ENCODE results near the gene ACYP2. TPM values are rescaled to one million over a fixed set of nuclear protein-coding genes. Genes with fewer than 3 reads are reported as not detected.
A peak's percentile ranks its signal among the peaks of the same experiment; 100 is the strongest.
"Not testable (repeated sequence)": the region's sequence is repeated elsewhere in the genome, so short reads cannot be mapped to it uniquely, and the experiment has no call there.

Gene ACYP2
- total RNA-seq, 1 donor from 2014 or later = 8.7 TPM

DNA sequence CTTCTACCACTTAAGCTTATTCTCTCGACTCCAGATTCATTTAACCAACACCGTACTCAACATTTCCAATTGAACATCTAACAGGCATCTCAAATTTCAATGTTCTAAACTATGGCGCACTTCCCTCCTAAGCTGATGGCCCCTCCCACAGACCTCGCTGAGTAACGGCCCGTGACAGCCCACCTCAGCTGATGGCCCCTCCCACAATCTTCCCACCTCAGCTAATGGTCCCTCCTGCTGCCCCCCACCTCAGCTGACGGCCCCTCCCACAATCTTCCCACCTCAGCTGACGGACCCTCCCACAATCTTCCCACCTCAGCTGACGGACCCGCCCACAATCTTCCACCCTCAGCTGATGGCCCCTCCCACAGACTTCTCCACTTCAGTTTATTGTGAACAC lies 197.7 kb downstream of the ACYP2 start:
- no peak for DNase-seq (ENCODE audit: low read depth in 2 of 2)

DNA sequence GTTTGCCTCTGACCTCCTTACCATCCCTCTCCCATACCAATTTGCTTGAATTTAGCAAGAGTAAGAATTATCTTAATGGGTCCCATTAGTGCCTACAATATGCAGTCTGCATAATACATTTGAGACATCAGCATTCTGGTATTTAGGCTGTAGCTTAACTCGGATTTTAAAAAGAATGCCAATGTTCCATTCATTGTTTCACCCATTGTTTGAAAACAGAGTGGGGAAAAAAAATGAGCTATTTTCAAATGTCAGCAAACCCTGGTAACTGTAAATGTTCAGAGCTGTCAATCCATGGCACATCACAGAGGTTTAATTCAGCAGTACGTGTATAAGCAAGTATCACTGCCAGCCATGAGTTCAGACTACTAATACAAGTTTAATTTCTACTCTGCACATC lies 202.6 kb downstream of the ACYP2 start:
- peak in 1 of 2 donors; percentile 27 for DNase-seq (ENCODE audit: low read depth in 2 of 2)

DNA sequence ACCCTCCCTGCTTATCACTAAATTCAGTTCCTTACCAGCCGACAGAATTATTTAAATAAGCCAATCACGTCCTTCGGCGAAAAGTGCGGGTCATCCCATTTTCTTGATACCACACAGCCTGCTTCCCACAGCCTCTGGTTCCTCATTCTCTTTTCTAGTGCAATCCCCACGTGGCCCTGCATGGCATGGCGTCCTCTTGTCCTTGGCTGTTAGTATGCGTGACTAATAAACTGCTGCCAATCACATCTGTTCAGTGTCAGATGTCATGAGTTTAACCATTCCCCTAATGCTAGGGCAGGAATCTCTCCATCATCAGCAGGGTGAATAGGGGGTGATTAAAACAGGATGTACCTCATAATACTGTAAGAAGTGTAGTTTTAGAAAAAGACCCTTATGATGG lies 203.4 kb downstream of the ACYP2 start:
- DNase-seq (ENCODE audit: low read depth in 2 of 2) = no peak

DNA sequence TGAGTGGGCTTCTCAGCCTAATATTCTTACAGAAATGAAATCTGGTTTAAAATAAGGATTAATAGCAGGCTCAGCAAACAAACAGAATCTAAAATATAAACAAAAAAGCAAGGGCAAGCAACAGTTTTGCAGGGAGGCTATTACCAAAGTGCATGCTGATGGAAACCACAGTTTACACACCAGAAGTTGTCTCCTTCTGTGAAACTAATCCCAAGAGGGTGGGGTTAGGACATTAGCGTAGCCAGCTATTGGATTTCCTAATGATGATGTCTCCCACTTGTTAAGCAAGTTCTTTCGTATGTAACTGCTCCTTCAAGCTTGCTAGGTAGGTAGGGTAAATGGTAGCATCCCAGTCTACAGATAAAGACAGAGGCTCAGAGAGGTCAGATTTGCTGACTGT lies 205.6 kb downstream of the ACYP2 start:
- DNase-seq (ENCODE audit: low read depth in 2 of 2) = no peak

DNA sequence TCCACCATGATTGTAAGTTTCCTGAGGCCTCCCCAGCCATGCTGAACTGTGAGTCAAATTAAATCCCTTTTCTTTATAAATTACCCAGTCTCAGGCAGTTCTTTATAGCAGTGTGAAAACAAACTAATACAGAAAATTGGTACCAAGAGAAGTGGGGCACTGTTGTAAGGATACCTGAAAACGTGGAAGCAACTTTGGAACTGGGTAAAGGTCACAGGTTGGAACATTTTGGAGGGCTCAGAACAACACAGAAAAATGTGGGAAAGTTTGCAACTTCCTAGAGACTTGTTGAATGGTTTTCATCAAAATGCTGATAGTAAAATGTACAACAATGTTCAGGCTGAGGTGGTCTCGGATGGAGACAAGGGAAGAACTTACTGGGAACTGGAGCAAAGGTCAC lies 209.1 kb downstream of the ACYP2 start:
- not testable (repeated sequence) for DNase-seq (ENCODE audit: low read depth in 2 of 2)

DNA sequence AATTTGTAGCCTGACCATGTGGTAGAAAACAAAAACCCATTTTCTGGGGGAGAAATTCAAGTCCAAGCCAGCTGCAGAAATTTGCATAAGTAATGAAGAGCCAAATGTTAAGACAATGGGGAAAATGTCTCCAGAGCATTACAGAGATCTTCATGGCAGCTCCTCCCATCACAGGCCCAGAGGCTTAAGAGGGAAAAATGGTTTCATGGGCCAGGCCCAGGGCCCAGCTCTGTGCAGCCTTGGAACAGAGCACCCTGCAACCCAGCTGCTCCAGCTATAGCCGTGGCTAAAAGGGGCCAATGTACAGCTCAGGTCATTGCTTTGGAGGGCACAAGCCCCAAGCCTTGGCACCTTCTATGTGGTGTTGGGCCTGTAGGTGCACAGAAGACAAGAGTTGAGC lies 209.7 kb downstream of the ACYP2 start:
- DNase-seq (ENCODE audit: low read depth in 2 of 2) = no peak

DNA sequence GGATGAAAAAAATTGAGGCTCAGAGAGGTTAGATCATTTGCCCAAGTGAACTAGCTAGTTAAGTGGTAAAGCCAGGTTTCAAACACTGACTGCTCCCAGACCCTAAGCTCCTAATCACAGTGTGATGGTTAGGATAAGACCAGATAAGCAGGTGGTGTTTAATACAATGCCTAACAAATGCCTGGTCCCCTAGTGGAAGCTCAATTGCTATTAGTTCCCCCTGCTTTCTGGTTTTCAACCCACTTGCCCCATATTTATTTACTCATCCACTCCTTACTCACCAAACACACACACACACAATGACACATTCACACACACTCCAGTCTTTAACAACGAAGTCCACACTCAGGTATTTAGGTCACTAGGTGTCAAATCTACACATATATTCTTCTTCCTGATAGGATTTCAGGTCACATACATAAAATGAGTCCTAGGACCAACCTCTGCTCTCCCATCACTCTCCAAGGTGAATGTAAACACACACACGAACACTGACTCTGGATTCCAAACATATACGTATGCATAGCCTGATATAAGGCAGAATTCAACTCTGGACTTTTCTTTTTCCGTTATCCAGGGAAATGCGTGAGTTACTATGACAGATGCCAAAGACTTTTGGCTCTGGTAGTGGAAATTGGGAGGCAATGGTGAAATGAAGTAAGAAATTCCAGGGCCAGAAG lies 214.2 kb downstream of the ACYP2 start:
- DNase-seq (ENCODE audit: low read depth in 2 of 2) = peak in 1 of 2 donors; percentile 94

DNA sequence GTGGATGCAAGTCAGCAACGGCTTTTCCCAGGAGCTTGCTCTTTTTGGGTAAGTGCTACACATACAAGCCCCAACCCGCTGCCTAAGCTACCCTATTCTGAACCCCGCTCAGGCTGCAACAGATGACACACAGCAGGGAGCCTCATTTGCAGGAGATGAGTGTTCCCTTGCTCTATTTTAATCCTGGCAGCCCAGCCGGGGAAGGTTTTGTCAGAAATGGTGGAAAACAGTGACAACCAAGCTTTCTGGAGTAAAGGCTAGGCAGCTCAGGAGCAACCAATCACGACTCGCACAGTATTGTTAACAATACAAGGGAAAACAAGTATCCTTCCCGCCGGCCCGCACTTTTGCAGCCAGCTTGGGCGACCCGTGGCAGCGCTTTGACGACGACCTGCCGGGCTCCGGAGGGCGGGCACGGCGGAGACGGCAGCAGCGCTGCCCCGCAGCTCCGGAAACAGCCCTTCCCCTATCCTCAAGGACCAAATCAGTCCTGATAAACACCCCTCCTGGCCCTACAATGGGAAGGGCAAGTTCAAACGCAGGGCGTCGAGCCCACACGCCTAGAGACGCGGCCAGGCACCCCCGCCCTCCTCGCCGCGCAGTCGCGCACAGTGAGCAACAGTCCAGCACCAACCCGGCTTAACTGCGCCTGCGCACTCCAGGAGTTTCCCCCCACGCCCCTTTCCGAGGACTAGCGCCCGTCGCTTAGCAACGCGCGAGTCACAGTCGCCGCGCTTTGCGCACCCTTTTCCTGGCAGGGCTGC lies 214.9 kb downstream of the ACYP2 start:
- DNase-seq (ENCODE audit: low read depth in 2 of 2) = peak; percentile 97 to 98

DNA sequence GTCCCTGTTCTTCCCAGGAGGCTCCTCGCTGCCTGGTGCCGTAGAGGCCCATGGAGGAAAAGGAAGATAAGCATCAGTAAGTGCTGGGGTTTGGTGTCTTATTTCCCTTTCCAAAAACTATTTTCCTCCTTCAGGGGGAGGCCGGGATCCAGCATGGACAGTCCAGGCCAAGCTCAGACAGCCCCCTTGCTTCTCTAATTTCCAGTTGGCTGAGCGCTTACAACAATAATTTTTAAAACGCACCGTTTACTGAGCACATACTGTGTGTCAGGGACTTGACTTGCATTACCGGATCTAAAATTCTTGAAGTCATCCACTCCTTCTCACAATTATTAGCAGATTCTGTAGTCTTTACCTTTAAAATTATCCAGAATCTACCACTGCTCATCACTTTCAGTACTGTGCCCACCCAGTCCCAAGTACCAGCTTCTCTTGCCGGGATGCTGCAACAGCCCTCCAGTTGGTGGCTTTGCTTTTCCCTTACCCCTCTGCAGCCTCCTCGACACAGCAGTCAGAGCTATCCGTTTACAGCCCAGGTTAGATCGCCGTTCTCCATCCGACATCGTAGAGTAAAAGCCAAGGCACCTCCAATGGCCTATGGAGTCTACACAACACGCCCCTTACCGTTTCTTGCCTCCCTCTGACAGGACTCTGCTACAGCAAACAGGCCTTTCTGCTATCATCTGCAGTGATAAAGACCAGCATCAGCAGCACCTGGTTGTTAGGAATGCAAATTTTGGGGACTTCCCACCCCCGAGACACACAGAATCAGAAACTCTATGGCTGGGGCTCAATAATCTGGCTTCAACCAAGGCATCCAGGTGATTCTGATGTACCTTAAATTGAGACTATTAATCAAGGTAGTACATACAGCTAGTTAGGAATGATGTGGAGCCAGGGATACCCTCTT lies 215.8 kb downstream of the ACYP2 start:
- DNase-seq (ENCODE audit: low read depth in 2 of 2) = no peak

DNA sequence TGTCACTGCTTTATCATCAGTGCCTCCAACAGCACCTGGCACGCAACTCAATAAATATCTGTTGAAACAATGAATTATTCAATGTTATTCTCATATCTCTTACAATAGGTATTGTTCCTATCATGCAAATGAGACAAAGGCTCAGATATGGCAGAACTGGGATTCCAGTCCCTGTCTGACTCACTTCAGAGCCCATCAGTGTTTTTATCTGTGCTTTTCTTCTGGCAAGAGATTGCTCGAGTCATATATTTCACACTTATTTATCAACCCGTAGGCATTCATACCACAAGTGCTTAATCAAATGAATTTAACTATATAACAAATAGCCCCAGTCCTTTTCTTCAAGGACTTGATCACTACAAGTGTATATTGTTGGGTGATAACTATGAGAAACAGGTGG lies 217.0 kb downstream of the ACYP2 start:
- DNase-seq (ENCODE audit: low read depth in 2 of 2) = peak in 1 of 2 donors; percentile 11

DNA sequence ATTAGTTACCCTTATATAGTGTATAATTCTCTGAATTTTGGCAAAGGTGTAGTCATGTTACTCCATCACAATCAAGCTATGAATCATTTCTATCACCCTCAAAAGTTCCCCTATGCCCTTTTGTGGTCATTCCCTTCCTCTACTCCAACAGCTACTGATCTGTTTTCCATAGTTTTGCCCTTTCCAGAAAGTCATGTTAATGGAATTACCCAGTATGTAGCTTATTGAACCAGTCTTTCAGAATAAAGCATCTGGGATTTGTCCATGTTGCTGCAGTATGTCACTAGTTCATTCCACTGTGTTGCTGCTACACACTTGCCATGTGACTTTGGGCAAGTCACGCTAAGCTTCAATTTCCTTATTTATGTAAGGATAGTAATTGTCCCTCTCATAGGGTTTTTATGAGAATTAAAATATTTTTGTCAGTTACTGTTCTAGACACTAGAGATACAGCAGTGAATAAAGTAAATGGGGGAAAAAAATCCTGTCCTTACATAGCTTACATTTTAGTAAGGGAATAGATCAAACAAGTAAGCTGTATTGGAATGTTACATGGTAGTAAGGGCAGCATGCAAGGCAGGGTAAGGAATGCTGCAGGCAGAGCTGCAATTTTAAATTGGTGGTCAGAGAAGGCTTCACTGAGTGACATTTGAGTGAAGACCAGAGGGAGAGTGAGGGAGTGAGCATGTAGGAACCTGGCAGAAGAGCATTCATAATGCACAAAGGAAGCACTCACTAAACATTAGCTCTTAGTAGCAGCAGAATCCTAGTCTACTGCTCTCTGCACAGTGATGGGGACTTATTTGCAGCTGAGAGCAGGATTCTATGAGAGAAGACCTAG lies 220.9 kb downstream of the ACYP2 start:
- DNase-seq (ENCODE audit: low read depth in 2 of 2) = peak; percentile 39 to 43

DNA sequence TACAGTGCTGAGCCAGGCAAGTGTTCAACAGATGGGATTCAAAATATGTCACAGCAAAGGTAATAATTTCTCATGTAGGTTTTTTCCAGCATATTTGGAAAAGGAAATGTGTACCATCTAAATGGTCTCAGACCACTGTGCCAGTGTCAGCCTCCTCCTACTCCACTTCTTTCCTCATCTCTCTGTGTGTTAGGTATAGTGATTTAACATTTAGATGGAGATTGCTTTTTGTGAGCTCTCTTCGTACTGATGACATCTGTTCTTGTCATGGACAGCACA lies 221.5 kb downstream of the ACYP2 start:
- no peak for DNase-seq (ENCODE audit: low read depth in 2 of 2)

DNA sequence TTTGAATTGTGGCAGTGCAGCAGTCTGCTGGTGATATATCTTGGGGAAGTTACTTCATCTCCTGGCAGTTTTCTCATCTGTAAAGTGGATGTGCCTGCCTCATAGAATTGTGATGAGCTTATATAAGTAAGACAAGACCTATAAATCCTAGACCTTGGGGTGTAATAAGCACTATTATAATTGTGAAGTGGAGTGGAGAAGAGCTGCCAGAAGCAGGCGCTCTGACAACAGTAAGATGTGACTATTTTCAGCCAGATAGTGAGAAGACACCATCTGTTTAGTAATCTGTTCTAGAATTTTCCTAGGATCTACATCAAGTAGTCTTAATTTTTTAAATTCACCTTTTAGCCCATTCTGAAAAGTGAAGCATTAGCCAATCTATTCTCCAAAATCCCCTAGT lies 226.2 kb downstream of the ACYP2 start:
- peak; percentile 49 to 59 for DNase-seq (ENCODE audit: low read depth in 2 of 2)

DNA sequence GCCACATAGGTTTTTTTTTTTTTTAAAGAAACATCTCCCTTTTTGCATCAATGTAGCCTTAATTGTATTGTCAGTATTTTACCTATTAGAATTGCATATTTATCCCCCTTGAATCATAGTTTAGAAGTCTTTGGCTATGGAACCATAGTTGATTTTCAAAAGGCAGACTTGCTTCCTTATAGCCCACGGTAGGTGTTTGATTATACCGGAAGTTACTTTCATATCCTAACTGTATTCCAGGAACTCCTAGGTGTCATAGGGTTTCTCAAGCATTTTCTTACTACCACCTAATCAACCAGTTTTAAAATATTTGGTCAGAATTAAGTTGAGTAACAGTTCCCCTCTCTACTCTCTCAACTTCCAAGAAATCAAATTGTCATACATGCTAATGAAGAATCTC lies 227.2 kb downstream of the ACYP2 start:
- DNase-seq (ENCODE audit: low read depth in 2 of 2) = no peak

DNA sequence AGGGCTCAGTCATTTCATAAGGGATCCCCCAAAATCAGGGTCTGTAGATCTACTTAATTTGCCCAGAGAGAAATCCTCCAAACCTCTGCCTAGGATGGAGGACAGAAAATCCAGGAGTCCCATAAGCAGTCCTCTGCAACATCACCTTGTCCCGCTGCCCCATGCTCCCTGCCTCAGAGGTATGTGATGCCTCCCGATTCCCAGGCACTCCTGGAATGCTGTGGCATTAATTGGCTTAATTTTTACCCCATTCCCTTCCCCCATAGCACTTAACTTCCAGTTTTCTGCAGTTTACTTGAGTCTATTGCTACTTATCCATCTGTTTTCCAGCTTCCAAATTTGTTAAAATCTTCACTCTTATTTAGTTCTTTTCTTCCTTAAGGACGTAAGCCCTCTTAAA lies 232.2 kb downstream of the ACYP2 start:
- DNase-seq (ENCODE audit: low read depth in 2 of 2) = no peak

DNA sequence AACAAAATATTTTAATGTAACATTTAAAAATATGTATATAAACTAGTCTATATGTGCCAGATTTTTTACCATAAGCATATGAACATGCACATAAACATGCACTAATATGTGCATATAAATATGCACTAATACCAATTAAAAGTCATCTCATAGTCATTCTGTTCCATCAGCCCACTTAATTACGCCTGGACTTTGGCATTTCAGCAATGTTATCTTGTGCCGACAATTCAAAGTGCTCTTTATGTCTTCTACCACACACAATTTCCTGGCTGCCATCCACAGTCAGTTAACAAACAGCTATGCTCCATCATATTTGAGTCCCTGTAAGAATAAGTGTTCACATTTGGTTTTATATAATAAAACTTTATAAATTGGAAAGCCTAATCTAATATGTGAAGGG lies 233.2 kb downstream of the ACYP2 start:
- DNase-seq (ENCODE audit: low read depth in 2 of 2) = peak; percentile 49 to 75

DNA sequence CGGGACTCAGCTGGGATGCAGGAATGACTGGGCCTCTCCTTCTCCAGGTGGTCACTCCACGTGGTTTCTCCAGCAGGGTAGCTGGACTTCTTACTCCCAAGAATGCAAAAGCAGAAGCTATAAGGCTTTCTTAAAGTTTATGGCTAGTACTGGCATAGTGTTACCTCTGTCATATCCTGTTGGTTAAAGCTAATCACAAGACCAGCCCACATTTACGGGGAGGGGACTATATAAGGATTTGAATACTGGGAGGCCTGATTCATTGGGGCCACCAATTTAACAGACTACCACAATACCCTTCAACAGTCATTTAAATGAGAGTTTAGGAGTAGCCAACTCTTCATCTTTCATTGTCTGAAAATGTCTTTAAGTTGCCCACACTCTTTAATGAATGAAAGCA lies 235.0 kb downstream of the ACYP2 start:
- no peak for DNase-seq (ENCODE audit: low read depth in 2 of 2)

DNA sequence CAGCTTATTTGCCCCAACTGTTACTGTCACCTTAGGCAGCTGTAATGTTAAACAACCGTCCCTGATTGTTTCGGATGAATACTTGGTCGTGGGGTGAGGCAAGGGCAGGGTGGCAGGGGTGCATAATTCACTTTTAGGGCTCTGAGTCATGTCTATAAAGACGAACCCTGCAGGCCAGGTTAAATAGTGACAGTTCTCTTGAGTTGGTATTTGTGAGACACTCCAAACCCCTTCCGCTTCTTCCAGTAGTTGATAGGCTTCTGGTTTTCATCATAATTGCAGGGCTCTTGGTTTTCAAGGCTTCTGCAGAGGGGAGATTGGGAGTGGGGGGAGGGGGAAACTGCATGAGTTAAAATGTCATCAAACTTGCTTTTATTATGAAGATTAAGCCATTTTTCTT lies 237.8 kb downstream of the ACYP2 start:
- DNase-seq (ENCODE audit: low read depth in 2 of 2) = no peak

Measured in lung microvascular endothelial cell (primary cell).